Liver (tissue), 9 donors: ENCODE measurements around the gene DYSF. TPM values are rescaled to one million over a fixed set of nuclear protein-coding genes. Genes with fewer than 3 reads are reported as not detected.

Source experiments
- DNase-seq: peaks from one replicate; pipeline ENCODE4 v3.0.0-alpha.2; 2017; ENCODE audit warnings: low spot score
- H3K27ac ChIP-seq, 2 donors: one replicate each; pipeline ENCODE4 v1.7.0; 2013; ENCODE audit warnings: inconsistent platforms in 2 of 2, low read length in 2 of 2, control low read depth in 1 of 2, low read depth in 1 of 2, mild to moderate bottlenecking in 1 of 2
- H3K27me3 ChIP-seq, 4 donors: one replicate each; pipeline versions ENCODE4 v1.6.1 to v1.7.0; 2013; ENCODE audit warnings: low read length in 3 of 4, inconsistent platforms in 1 of 4, mild to moderate bottlenecking in 1 of 4, moderate library complexity in 1 of 4; ENCODE audit not compliant: control insufficient read depth in 4 of 4, insufficient read depth in 4 of 4
- H3K36me3 ChIP-seq, 4 donors: one replicate each; pipeline versions ENCODE4 v1.6.1 to v1.7.0; 2013; ENCODE audit warnings: low read length in 3 of 4, mild to moderate bottlenecking in 3 of 4, low read depth in 1 of 4, moderate library complexity in 1 of 4; ENCODE audit not compliant: control insufficient read depth in 4 of 4, insufficient read depth in 3 of 4
- H3K4me1 ChIP-seq, 4 donors: one replicate each; pipeline versions ENCODE4 v1.6.1 to v1.7.0; 2013; ENCODE audit warnings: low read length in 3 of 4, mild to moderate bottlenecking in 3 of 4, moderate library complexity in 1 of 4; ENCODE audit not compliant: control insufficient read depth in 4 of 4, insufficient read depth in 4 of 4
- H3K4me3 ChIP-seq, 3 donors: one replicate each; pipeline versions ENCODE4 v1.6.1 to v1.7.0; 2013; ENCODE audit warnings: low read length in 3 of 3, control low read depth in 1 of 3, low read depth in 1 of 3, mild to moderate bottlenecking in 1 of 3
- H3K9ac ChIP-seq, 2 donors: one replicate each; pipeline ENCODE4 v1.7.0; 2013; ENCODE audit warnings: low read length in 2 of 2, mild to moderate bottlenecking in 2 of 2, moderate library complexity in 2 of 2, control low read depth in 1 of 2, low read depth in 1 of 2
- H3K9me3 ChIP-seq, 4 donors: one replicate each; pipeline versions ENCODE4 v1.6.1 to v1.7.0; 2013; ENCODE audit warnings: low read length in 3 of 4; ENCODE audit not compliant: control insufficient read depth in 4 of 4
- EGR1 ChIP-seq, 2 donors: IDR thresholded peaks; 2 replicates each; pipeline ENCODE4 v1.6.1; 2016 to 2018; ENCODE audit warnings: antibody characterized with exemption in 2 of 2, low read depth in 2 of 2
- FOXA1 ChIP-seq: IDR thresholded peaks from 2 replicates; pipeline ENCODE4 v1.6.1; 2016; ENCODE audit warnings: antibody characterized with exemption
- FOXA2 ChIP-seq: IDR thresholded peaks from 2 replicates; pipeline ENCODE4 v1.6.1; 2016; ENCODE audit warnings: antibody characterized with exemption
- GABPA ChIP-seq, 2 donors: IDR thresholded peaks in 1 of 2; conservative IDR thresholded peaks in 1 of 2; 2 replicates each; pipeline ENCODE4 v1.6.1; 2016; ENCODE audit warnings: antibody characterized with exemption in 2 of 2, mild to moderate bottlenecking in 1 of 2, moderate library complexity in 1 of 2
- HNF4A ChIP-seq, 2 donors: conservative IDR thresholded peaks; 2 replicates each; pipeline ENCODE4 v1.6.1; 2016; ENCODE audit warnings: antibody characterized with exemption in 2 of 2, mild to moderate bottlenecking in 2 of 2
- HNF4G ChIP-seq: IDR thresholded peaks from 2 replicates; pipeline ENCODE4 v1.6.1; 2016; ENCODE audit warnings: antibody characterized with exemption
- JUND ChIP-seq, 2 donors: IDR thresholded peaks; 2 replicates each; pipeline ENCODE4 v1.6.1; 2016; ENCODE audit warnings: antibody characterized with exemption in 2 of 2
- NR2F2 ChIP-seq: IDR thresholded peaks from 2 replicates; pipeline ENCODE4 v1.6.1; 2016; ENCODE audit warnings: antibody characterized with exemption
- RAD21 ChIP-seq, 2 donors: IDR thresholded peaks; 2 replicates each; pipeline ENCODE4 v1.6.1; 2016; ENCODE audit warnings: antibody characterized with exemption in 2 of 2, mild to moderate bottlenecking in 2 of 2
- RXRA ChIP-seq, 2 donors: IDR thresholded peaks; 2 replicates each; pipeline ENCODE4 v1.6.1; 2017 to 2018; ENCODE audit warnings: antibody characterized with exemption in 2 of 2, mild to moderate bottlenecking in 1 of 2
- SP1 ChIP-seq: IDR thresholded peaks from 2 replicates; pipeline ENCODE4 v1.6.1; 2018; ENCODE audit warnings: antibody characterized with exemption, mild to moderate bottlenecking
- TAF1 ChIP-seq: conservative IDR thresholded peaks from 2 replicates; pipeline ENCODE4 v1.6.1; 2016; ENCODE audit warnings: antibody characterized with exemption, mild to moderate bottlenecking
- YY1 ChIP-seq: IDR thresholded peaks from 2 replicates; pipeline ENCODE4 v1.6.1; 2016; ENCODE audit warnings: antibody characterized with exemption, mild to moderate bottlenecking
- WGBS: extraction: QIAGEN DNeasy Blood & Tissue Kit; methylation state at CpG from one replicate; pipeline ENCODE4 v1.1.7; 2013; 5-methylcytosine and 5-hydroxymethylcytosine counted together
- polyA plus RNA-seq, 2 donors: library from polyadenylated mRNA; stranded (reverse) in 1 of 2; unstranded in 1 of 2; fragments of 200-250 nt in 1 of 2; fragments of >200 nt in 1 of 2; fragmentation: Nextera tagmentation in 1 of 2; extraction: Ambion mirVana in 1 of 2; gene quantifications; one replicate each; pipeline versions ENCODE4 v1.2.1 to v1.2.3, GENCODE V29; 2013 to 2015
- total RNA-seq, 2 donors: library from RNA; depleted of rRNA; stranded (reverse); fragments of >200 nt; gene quantifications; one replicate each; pipeline ENCODE4 v1.2.3, GENCODE V29; 2014
- TF ChIP-seq, protein P1 (sequence below): IDR thresholded peaks from 2 replicates; pipeline ENCODE4 v1.6.1; 2016; ENCODE audit warnings: antibody characterized with exemption, mild to moderate bottlenecking
- TF ChIP-seq, protein P2 (sequence below): IDR thresholded peaks from 2 replicates; pipeline ENCODE4 v1.6.1; 2016; ENCODE audit warnings: antibody characterized with exemption
- TF ChIP-seq, protein P3 (sequence below): IDR thresholded peaks from 2 replicates; pipeline ENCODE4 v1.6.1; 2016; ENCODE audit warnings: antibody characterized with exemption
- TF ChIP-seq, protein P4 (sequence below): IDR thresholded peaks from 2 replicates; pipeline ENCODE4 v1.6.1; 2016; ENCODE audit warnings: antibody characterized with exemption
- TF ChIP-seq, protein P5 (sequence below): fragments of 150-350 bp; IDR thresholded peaks from 2 replicates; pipeline ENCODE4 v1.5.1; 2017; ENCODE audit warnings: improper control_type of control experiment, low read depth, low read length; ENCODE audit not compliant: missing input control
- donor health status: healthy.
- donor health status: healthy.
- donor health status: healthy.
- donor health status: healthy.
- donor health status: healthy.

The DYSF gene
- total and polyA plus RNA-seq, 4 donors, result 8.5 to 20.8 (median 13.6) TPM

DNA sequence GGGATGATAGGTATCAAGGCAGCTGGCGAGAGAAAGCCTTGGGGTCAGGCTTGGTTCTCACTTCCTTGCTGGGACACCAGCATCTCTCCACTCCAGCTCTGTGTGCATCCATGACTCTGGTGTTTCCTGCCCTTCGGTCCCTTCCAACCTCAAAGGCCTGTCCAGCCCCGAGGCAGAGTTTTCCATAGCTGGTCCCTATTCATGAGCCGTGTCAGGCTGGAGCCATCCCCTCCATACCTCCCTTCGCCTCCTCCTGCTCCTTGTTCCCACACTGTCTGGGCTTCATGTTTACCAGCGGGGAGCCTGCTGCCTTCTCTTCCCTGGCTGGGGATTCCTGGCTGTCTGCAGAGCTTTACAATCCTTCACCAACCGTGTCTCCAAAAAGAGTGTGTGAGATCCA lies 51.2 kb downstream of the DYSF start:
- Histone ChIP-seq H3K9ac (no peak overlapping the region), H3K27ac (no peak overlapping the region), H3K9me3 (no peaks in the 10 kb centered on the region), H3K36me3 (no peaks in the 10 kb centered on the region), H3K4me1 (peaks cover 0 to 7% (median 0%) of the 10 kb centered on the region in 4 donors), H3K27me3 (no peaks in the 10 kb centered on the region), H3K4me3 (no peak overlapping the region)
- TF ChIP-seq YY1, result no peak
- TF ChIP-seq RXRA (IDR thresholded peaks at IDR 0.05), result no peak
- TF ChIP-seq HNF4A (conservative IDR thresholded peaks at IDR 0.05), result no peak
- TF ChIP-seq EGR1 (IDR thresholded peaks at IDR 0.05; ENCODE audit: low read depth in 2 of 2), result no peak
- no peak for TF ChIP-seq HNF4G
- TF ChIP-seq FOXA2, result no peak
- TF ChIP-seq, protein P1, sequence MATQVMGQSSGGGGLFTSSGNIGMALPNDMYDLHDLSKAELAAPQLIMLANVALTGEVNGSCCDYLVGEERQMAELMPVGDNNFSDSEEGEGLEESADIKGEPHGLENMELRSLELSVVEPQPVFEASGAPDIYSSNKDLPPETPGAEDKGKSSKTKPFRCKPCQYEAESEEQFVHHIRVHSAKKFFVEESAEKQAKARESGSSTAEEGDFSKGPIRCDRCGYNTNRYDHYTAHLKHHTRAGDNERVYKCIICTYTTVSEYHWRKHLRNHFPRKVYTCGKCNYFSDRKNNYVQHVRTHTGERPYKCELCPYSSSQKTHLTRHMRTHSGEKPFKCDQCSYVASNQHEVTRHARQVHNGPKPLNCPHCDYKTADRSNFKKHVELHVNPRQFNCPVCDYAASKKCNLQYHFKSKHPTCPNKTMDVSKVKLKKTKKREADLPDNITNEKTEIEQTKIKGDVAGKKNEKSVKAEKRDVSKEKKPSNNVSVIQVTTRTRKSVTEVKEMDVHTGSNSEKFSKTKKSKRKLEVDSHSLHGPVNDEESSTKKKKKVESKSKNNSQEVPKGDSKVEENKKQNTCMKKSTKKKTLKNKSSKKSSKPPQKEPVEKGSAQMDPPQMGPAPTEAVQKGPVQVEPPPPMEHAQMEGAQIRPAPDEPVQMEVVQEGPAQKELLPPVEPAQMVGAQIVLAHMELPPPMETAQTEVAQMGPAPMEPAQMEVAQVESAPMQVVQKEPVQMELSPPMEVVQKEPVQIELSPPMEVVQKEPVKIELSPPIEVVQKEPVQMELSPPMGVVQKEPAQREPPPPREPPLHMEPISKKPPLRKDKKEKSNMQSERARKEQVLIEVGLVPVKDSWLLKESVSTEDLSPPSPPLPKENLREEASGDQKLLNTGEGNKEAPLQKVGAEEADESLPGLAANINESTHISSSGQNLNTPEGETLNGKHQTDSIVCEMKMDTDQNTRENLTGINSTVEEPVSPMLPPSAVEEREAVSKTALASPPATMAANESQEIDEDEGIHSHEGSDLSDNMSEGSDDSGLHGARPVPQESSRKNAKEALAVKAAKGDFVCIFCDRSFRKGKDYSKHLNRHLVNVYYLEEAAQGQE, result no peak
- TF ChIP-seq TAF1, result no peak
- TF ChIP-seq FOXA1, result no peak
- TF ChIP-seq GABPA (IDR thresholded peaks at IDR 0.05 in 1 of 2, conservative IDR thresholded peaks at IDR 0.05 in 1 of 2), result no peak
- no peak for TF ChIP-seq RAD21 (IDR thresholded peaks at IDR 0.05)
- no peak for TF ChIP-seq JUND (IDR thresholded peaks at IDR 0.05)
- no peak for TF ChIP-seq NR2F2
- no peak for TF ChIP-seq SP1
- TF ChIP-seq, protein P2, sequence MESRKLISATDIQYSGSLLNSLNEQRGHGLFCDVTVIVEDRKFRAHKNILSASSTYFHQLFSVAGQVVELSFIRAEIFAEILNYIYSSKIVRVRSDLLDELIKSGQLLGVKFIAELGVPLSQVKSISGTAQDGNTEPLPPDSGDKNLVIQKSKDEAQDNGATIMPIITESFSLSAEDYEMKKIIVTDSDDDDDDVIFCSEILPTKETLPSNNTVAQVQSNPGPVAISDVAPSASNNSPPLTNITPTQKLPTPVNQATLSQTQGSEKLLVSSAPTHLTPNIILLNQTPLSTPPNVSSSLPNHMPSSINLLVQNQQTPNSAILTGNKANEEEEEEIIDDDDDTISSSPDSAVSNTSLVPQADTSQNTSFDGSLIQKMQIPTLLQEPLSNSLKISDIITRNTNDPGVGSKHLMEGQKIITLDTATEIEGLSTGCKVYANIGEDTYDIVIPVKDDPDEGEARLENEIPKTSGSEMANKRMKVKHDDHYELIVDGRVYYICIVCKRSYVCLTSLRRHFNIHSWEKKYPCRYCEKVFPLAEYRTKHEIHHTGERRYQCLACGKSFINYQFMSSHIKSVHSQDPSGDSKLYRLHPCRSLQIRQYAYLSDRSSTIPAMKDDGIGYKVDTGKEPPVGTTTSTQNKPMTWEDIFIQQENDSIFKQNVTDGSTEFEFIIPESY, result no peak
- TF ChIP-seq, protein P3, sequence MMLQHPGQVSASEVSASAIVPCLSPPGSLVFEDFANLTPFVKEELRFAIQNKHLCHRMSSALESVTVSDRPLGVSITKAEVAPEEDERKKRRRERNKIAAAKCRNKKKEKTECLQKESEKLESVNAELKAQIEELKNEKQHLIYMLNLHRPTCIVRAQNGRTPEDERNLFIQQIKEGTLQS, result no peak
- TF ChIP-seq, protein P4, sequence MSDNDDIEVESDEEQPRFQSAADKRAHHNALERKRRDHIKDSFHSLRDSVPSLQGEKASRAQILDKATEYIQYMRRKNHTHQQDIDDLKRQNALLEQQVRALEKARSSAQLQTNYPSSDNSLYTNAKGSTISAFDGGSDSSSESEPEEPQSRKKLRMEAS, result no peak
- TF ChIP-seq, protein P5, sequence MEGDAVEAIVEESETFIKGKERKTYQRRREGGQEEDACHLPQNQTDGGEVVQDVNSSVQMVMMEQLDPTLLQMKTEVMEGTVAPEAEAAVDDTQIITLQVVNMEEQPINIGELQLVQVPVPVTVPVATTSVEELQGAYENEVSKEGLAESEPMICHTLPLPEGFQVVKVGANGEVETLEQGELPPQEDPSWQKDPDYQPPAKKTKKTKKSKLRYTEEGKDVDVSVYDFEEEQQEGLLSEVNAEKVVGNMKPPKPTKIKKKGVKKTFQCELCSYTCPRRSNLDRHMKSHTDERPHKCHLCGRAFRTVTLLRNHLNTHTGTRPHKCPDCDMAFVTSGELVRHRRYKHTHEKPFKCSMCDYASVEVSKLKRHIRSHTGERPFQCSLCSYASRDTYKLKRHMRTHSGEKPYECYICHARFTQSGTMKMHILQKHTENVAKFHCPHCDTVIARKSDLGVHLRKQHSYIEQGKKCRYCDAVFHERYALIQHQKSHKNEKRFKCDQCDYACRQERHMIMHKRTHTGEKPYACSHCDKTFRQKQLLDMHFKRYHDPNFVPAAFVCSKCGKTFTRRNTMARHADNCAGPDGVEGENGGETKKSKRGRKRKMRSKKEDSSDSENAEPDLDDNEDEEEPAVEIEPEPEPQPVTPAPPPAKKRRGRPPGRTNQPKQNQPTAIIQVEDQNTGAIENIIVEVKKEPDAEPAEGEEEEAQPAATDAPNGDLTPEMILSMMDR, result no peak
- 94% methylated on average over 7 of the region's 7 CpGs for WGBS
- no peak for DNase-seq
